ENCODE data around the gene MVD. TPM values are rescaled to one million over a fixed set of nuclear protein-coding genes. Genes with fewer than 3 reads are reported as not detected.

The MVD gene
- total and polyA plus RNA-seq, 2 of the 13 experiments (the other 11 are each of a cell fraction or from before 2014, with no cell fraction given): 28.1 to 187 TPM

DNA sequence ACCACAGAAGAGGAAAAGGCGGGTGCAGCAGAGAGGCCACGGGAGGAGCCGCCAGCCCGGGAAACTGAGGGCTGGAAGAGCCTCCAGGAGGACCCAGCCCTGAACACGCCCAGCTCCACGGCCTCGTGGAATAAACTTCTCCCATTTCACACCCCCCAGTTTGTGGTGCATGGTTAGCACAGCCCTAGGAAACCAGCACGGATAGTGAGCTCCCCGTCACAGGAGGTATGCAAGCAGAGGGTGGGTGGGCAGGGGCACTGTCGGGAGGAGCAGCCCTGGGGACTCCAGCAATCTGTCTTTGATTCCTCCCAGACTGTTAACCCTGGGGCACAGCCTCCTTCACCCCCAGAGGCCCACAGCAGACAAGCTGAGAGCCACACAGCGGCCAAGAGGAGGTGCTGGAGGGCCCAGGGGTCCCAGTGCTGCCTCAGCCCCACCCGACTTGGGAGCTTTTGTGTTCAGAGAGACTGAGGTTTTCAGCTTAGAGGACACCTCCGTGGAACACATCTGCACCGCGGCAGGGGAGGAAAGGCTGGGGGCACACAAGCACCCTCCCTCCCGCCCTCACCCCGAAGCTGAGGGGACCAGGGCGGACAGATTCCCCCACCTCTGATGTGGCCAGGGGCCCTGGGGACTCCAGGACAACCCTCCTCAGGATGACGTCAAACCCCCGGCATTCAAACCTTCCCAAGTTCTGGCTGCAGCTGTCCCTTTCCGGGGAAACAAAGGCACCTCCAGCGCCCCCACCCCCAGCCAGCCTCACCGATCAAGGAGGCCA lies 26.2 kb downstream of the MVD start:
- peaks cover 28% of the 10 kb centered on the region for H3K4me1 ChIP-seq (ENCODE audit: insufficient read depth, low read length)
- H3K4me2 ChIP-seq (ENCODE audit: low read depth, low read length): no peak overlapping the region
- H3K36me3 ChIP-seq (replicated peaks in 1 of 2; ENCODE audit: control insufficient read depth in 1 of 2, insufficient read depth in 2 of 2, low read length in 2 of 2): peaks cover 6 to 18% of the 10 kb centered on the region in 2 experiments; a peak in 3 of 5 replicates
- H3K27ac ChIP-seq (ENCODE audit: extremely low read length, insufficient read depth, low read length): no peak overlapping the region
- H3K9ac ChIP-seq (ENCODE audit: insufficient read depth, low read depth, low read length): no peak overlapping the region
- H3K9me3 ChIP-seq (ENCODE audit: low read length): no peaks in the 10 kb centered on the region
- in situ Hi-C loops (cut with HindIII; ENCODE audit: extremely low pct_ligation_motif_present, low pct_unique_long_range_greater_than_20kb): no loop called here
- POLR2A ChIA-PET: interaction anchor here (1.0 kb wide), 1 partner anchor 14 kb away, joined by 3 read pairs; the partner anchor contains the start of gene CYBA
- no peaks in the 10 kb centered on the region for H3K79me2 ChIP-seq (ENCODE audit: insufficient read depth, low read length)
- DNase-seq (ENCODE audit: low spot score) (no peak), ATAC-seq (no peak), FAIRE-seq (no peak)
- no peaks in the 10 kb centered on the region for H4K20me1 ChIP-seq (ENCODE audit: insufficient read depth, low read length)
- WGBS (ENCODE audit: low lambda C conversion rate): 59% methylated on average over 14 of the region's 23 CpGs
- TF ChIP-seq, protein P1, sequence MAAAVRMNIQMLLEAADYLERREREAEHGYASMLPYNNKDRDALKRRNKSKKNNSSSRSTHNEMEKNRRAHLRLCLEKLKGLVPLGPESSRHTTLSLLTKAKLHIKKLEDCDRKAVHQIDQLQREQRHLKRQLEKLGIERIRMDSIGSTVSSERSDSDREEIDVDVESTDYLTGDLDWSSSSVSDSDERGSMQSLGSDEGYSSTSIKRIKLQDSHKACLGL (CRISPR knock-in tag; IDR thresholded peaks at IDR 0.05): no peak
- TF ChIP-seq PLRG1 (conservative IDR thresholded peaks at IDR 0.05): no peak
- no peak for TF ChIP-seq MEF2D (CRISPR knock-in tag; IDR thresholded peaks at IDR 0.05)
- TF ChIP-seq ZMYM3 (CRISPR knock-in tag; IDR thresholded peaks at IDR 0.05): peak; percentile 59; the same call in 1 of the 2 replicates
- intact Hi-C loops (cut with micrococcal nuclease; ENCODE audit: unreplicated experiment): no loop called here
- H3K4me3 ChIP-seq (replicated peaks in 1 of 3; ENCODE audit: insufficient read depth in 1 of 3, low read depth in 2 of 3, low read length in 3 of 3): no peak overlapping the region
- CTCF ChIA-PET (ENCODE audit: low intra/inter-chr PET ratio, low total read pairs): no interaction called here
- peaks cover 17 to 39% of the 10 kb centered on the region in 2 experiments; a peak in 4 of 5 replicates for H3K27me3 ChIP-seq (ENCODE audit: control insufficient read depth in 1 of 2, insufficient read depth in 2 of 2, low read length in 2 of 2)
- BruUV-seq (replicated peaks): no TSS peak
- H2AFZ ChIP-seq (ENCODE audit: low read length): no peak overlapping the region

- Histone ChIP-seq H3K4me3 (replicated peaks in 1 of 3; ENCODE audit: insufficient read depth in 1 of 3, low read depth in 2 of 3, low read length in 3 of 3) (no peak overlapping the region), H3K79me2 (ENCODE audit: insufficient read depth, low read length) (no peaks in the 10 kb centered on the region), H3K9me3 (ENCODE audit: low read length) (no peaks in the 10 kb centered on the region), H3K4me1 (ENCODE audit: insufficient read depth, low read length) (peaks cover 22% of the 10 kb centered on the region), H3K36me3 (replicated peaks in 1 of 2; ENCODE audit: control insufficient read depth in 1 of 2, insufficient read depth in 2 of 2, low read length in 2 of 2) (peaks cover 10 to 25% of the 10 kb centered on the region in 2 experiments; a peak in 4 of 5 replicates), H3K9ac (ENCODE audit: insufficient read depth, low read depth, low read length) (no peak overlapping the region), H3K27ac (ENCODE audit: extremely low read length, insufficient read depth, low read length) (no peak overlapping the region), H4K20me1 (ENCODE audit: insufficient read depth, low read length) (no peaks in the 10 kb centered on the region), H3K4me2 (ENCODE audit: low read depth, low read length) (no peak overlapping the region), H3K27me3 (ENCODE audit: control insufficient read depth in 1 of 2, insufficient read depth in 2 of 2, low read length in 2 of 2) (peaks cover 17 to 36% of the 10 kb centered on the region in 2 experiments; a peak in 4 of 5 replicates), H2AFZ (ENCODE audit: low read length) (no peak overlapping the region)
- ChIA-PET POLR2A (no interaction called here), CTCF (ENCODE audit: low intra/inter-chr PET ratio, low total read pairs) (no interaction called here)
- no peak for DNase-seq (ENCODE audit: low spot score)
- intact Hi-C loops (cut with micrococcal nuclease; ENCODE audit: unreplicated experiment) (no loop called here), in situ Hi-C loops (cut with HindIII; ENCODE audit: extremely low pct_ligation_motif_present, low pct_unique_long_range_greater_than_20kb) (no loop called here)
- TF ChIP-seq ZBTB33 (CRISPR knock-in tag; IDR thresholded peaks at IDR 0.05) (peak; percentile 17; the same call in 1 of the 2 replicates), ZNF639 (CRISPR knock-in tag; conservative IDR thresholded peaks at IDR 0.05) (no peak)
- FAIRE-seq: no peak
- BruUV-seq (replicated peaks): no TSS peak
- 82% methylated on average over 7 of the region's 17 CpGs for WGBS (ENCODE audit: low lambda C conversion rate)
- no peak for ATAC-seq
These were observed 27.1 kb downstream of the MVD start for GRCh38 chr16:88635671-88636319.

All from HepG2 (cell line).